ENCODE data around the gene SCCPDH. TPM values are rescaled to one million over a fixed set of nuclear protein-coding genes. Genes with fewer than 3 reads are reported as not detected.
"Not testable (repeated sequence)": the region's sequence is repeated elsewhere in the genome, so short reads cannot be mapped to it uniquely, and the experiment has no call there.

SCCPDH gene
- total RNA-seq, 1 experiment from 2014 or later: 42.3 TPM

- Histone ChIP-seq H4K20me1 (ENCODE audit: insufficient read depth, low read depth, low read length) (no peaks in the 10 kb centered on the region), H3K4me3 (ENCODE audit: low read length) (no peak overlapping the region), H3K9me3 (ENCODE audit: low read length) (no peaks in the 10 kb centered on the region; the same call in 1 of the 2 replicates), H3K4me1 (ENCODE audit: low read length) (peaks cover 15% of the 10 kb centered on the region), H3K36me3 (ENCODE audit: insufficient read depth, low read length) (peaks cover 42% of the 10 kb centered on the region), H3K9me2 (replicated peaks; ENCODE audit: insufficient read depth, low read length) (no peaks in the 10 kb centered on the region), H2AFZ (ENCODE audit: low read length) (no peak overlapping the region), H3K79me2 (ENCODE audit: low read length) (peaks cover 43% of the 10 kb centered on the region), H3K27me3 (ENCODE audit: low read length) (no peaks in the 10 kb centered on the region), H3K9ac (ENCODE audit: low read length) (no peak overlapping the region), H3K27ac (ENCODE audit: low read length) (no peak overlapping the region), H3K4me2 (ENCODE audit: low read depth, low read length, poor library complexity, severe bottlenecking) (no peak overlapping the region)
- peak; percentile 22 for DNase-seq
These were observed 4.1 kb downstream of the SCCPDH start for GRCh38 chr1:246728311-246728710.

GRCh38 chr1:246729040-246729439, 4.8 kb downstream of the SCCPDH start:
- peaks cover 49% of the 10 kb centered on the region for H3K36me3 ChIP-seq (ENCODE audit: insufficient read depth, low read length)
- not testable (repeated sequence) for H2AFZ ChIP-seq (ENCODE audit: low read length); H4K20me1 ChIP-seq (ENCODE audit: insufficient read depth, low read depth, low read length); H3K4me2 ChIP-seq (ENCODE audit: low read depth, low read length, poor library complexity, severe bottlenecking); H3K4me1 ChIP-seq (ENCODE audit: low read length); H3K27me3 ChIP-seq (ENCODE audit: low read length); H3K27ac ChIP-seq (ENCODE audit: low read length); H3K4me3 ChIP-seq (ENCODE audit: low read length); H3K9me2 ChIP-seq (replicated peaks; ENCODE audit: insufficient read depth, low read length); H3K9ac ChIP-seq (ENCODE audit: low read length); H3K9me3 ChIP-seq (ENCODE audit: low read length)
- DNase-seq: peak; percentile 16
- peaks cover 40% of the 10 kb centered on the region for H3K79me2 ChIP-seq (ENCODE audit: low read length)

- H2AFZ ChIP-seq (ENCODE audit: low read length): no peak overlapping the region
- H4K20me1 ChIP-seq (ENCODE audit: insufficient read depth, low read depth, low read length): no peaks in the 10 kb centered on the region
- no peak overlapping the region for H3K27ac ChIP-seq (ENCODE audit: low read length)
- H3K4me1 ChIP-seq (ENCODE audit: low read length): no peaks in the 10 kb centered on the region
- no peak overlapping the region for H3K4me3 ChIP-seq (ENCODE audit: low read length)
- no peaks in the 10 kb centered on the region for H3K27me3 ChIP-seq (ENCODE audit: low read length)
- no peaks in the 10 kb centered on the region; the same call in 1 of the 2 replicates for H3K9me3 ChIP-seq (ENCODE audit: low read length)
- DNase-seq: no peak
- no peaks in the 10 kb centered on the region for H3K9me2 ChIP-seq (replicated peaks; ENCODE audit: insufficient read depth, low read length)
- H3K4me2 ChIP-seq (ENCODE audit: low read depth, low read length, poor library complexity, severe bottlenecking): no peak overlapping the region
- no peak overlapping the region for H3K9ac ChIP-seq (ENCODE audit: low read length)
- peaks cover 26% of the 10 kb centered on the region for H3K79me2 ChIP-seq (ENCODE audit: low read length)
- peaks cover 61% of the 10 kb centered on the region for H3K36me3 ChIP-seq (ENCODE audit: insufficient read depth, low read length)
These were observed 6.6 kb downstream of the SCCPDH start for GRCh38 chr1:246730839-246731238.

GRCh38 chr1:246731873-246732272, 7.7 kb downstream of the SCCPDH start:
- H4K20me1 ChIP-seq (ENCODE audit: insufficient read depth, low read depth, low read length); H2AFZ ChIP-seq (ENCODE audit: low read length); DNase-seq; H3K4me2 ChIP-seq (ENCODE audit: low read depth, low read length, poor library complexity, severe bottlenecking); H3K9ac ChIP-seq (ENCODE audit: low read length); H3K27ac ChIP-seq (ENCODE audit: low read length); H3K4me3 ChIP-seq (ENCODE audit: low read length); H3K9me3 ChIP-seq (ENCODE audit: low read length); H3K9me2 ChIP-seq (replicated peaks; ENCODE audit: insufficient read depth, low read length); H3K27me3 ChIP-seq (ENCODE audit: low read length); H3K4me1 ChIP-seq (ENCODE audit: low read length): not testable (repeated sequence)
- Histone ChIP-seq H3K79me2 (ENCODE audit: low read length) (peaks cover 16% of the 10 kb centered on the region), H3K36me3 (ENCODE audit: insufficient read depth, low read length) (peaks cover 65% of the 10 kb centered on the region)

GRCh38 chr1:246733704-246734103, 9.5 kb downstream of the SCCPDH start:
- Histone ChIP-seq H3K36me3 (ENCODE audit: insufficient read depth, low read length) (peaks cover 56% of the 10 kb centered on the region), H3K9me3 (ENCODE audit: low read length) (no peaks in the 10 kb centered on the region)

GRCh38 chr1:246734866-246735265, 10.7 kb downstream of the SCCPDH start:
- Histone ChIP-seq H3K27me3 (ENCODE audit: low read length) (no peaks in the 10 kb centered on the region), H3K9me2 (replicated peaks; ENCODE audit: insufficient read depth, low read length) (no peaks in the 10 kb centered on the region), H3K4me1 (ENCODE audit: low read length) (no peaks in the 10 kb centered on the region), H3K9ac (ENCODE audit: low read length) (no peak overlapping the region), H3K36me3 (ENCODE audit: insufficient read depth, low read length) (peaks cover 61% of the 10 kb centered on the region), H2AFZ (ENCODE audit: low read length) (no peak overlapping the region), H3K4me3 (ENCODE audit: low read length) (no peak overlapping the region), H3K27ac (ENCODE audit: low read length) (no peak overlapping the region), H3K9me3 (ENCODE audit: low read length) (no peaks in the 10 kb centered on the region), H3K4me2 (ENCODE audit: low read depth, low read length, poor library complexity, severe bottlenecking) (no peak overlapping the region), H3K79me2 (ENCODE audit: low read length) (peaks cover 9% of the 10 kb centered on the region; the same call in 1 of the 2 replicates), H4K20me1 (ENCODE audit: insufficient read depth, low read depth, low read length) (no peaks in the 10 kb centered on the region)
- no peak for DNase-seq

More at GRCh38 chr1:246733704-246734103, 9.5 kb downstream of the SCCPDH start:
- Histone ChIP-seq H3K9ac (ENCODE audit: low read length) (no peak overlapping the region), H3K4me3 (ENCODE audit: low read length) (no peak overlapping the region), H3K9me2 (replicated peaks; ENCODE audit: insufficient read depth, low read length) (no peaks in the 10 kb centered on the region), H3K4me1 (ENCODE audit: low read length) (no peaks in the 10 kb centered on the region), H4K20me1 (ENCODE audit: insufficient read depth, low read depth, low read length) (no peaks in the 10 kb centered on the region), H3K4me2 (ENCODE audit: low read depth, low read length, poor library complexity, severe bottlenecking) (no peak overlapping the region), H2AFZ (ENCODE audit: low read length) (no peak overlapping the region), H3K27me3 (ENCODE audit: low read length) (no peaks in the 10 kb centered on the region), H3K27ac (ENCODE audit: low read length) (no peak overlapping the region), H3K79me2 (ENCODE audit: low read length) (peaks cover 9% of the 10 kb centered on the region; the same call in 1 of the 2 replicates)
- no peak for DNase-seq

- Histone ChIP-seq H3K79me2 (ENCODE audit: low read length) (peaks cover 9% of the 10 kb centered on the region; the same call in 1 of the 2 replicates), H4K20me1 (ENCODE audit: insufficient read depth, low read depth, low read length) (no peaks in the 10 kb centered on the region), H3K9me2 (replicated peaks; ENCODE audit: insufficient read depth, low read length) (no peaks in the 10 kb centered on the region), H3K4me2 (ENCODE audit: low read depth, low read length, poor library complexity, severe bottlenecking) (no peak overlapping the region), H3K9ac (ENCODE audit: low read length) (no peak overlapping the region), H2AFZ (ENCODE audit: low read length) (no peak overlapping the region), H3K27ac (ENCODE audit: low read length) (no peak overlapping the region), H3K4me1 (ENCODE audit: low read length) (no peaks in the 10 kb centered on the region), H3K9me3 (ENCODE audit: low read length) (peaks cover under 1% of the 10 kb centered on the region; the same call in 1 of the 2 replicates), H3K4me3 (ENCODE audit: low read length) (no peak overlapping the region), H3K36me3 (ENCODE audit: insufficient read depth, low read length) (peaks cover 64% of the 10 kb centered on the region), H3K27me3 (ENCODE audit: low read length) (no peaks in the 10 kb centered on the region)
- no peak for DNase-seq
These were observed 11.5 kb downstream of the SCCPDH start for GRCh38 chr1:246735735-246736134.

- Histone ChIP-seq H3K9me2 (replicated peaks; ENCODE audit: insufficient read depth, low read length) (no peaks in the 10 kb centered on the region), H2AFZ (ENCODE audit: low read length) (no peak overlapping the region), H3K27me3 (ENCODE audit: low read length) (no peaks in the 10 kb centered on the region), H3K4me1 (ENCODE audit: low read length) (no peaks in the 10 kb centered on the region), H3K4me3 (ENCODE audit: low read length) (no peak overlapping the region), H4K20me1 (ENCODE audit: insufficient read depth, low read depth, low read length) (no peaks in the 10 kb centered on the region), H3K27ac (ENCODE audit: low read length) (no peak overlapping the region), H3K9me3 (ENCODE audit: low read length) (peaks cover 7% of the 10 kb centered on the region; the same call in 1 of the 2 replicates), H3K36me3 (ENCODE audit: insufficient read depth, low read length) (peaks cover 50% of the 10 kb centered on the region), H3K79me2 (ENCODE audit: low read length) (no peaks in the 10 kb centered on the region), H3K4me2 (ENCODE audit: low read depth, low read length, poor library complexity, severe bottlenecking) (no peak overlapping the region), H3K9ac (ENCODE audit: low read length) (no peak overlapping the region)
- no peak for DNase-seq
These were observed 18.2 kb downstream of the SCCPDH start for GRCh38 chr1:246742396-246742795.

- not testable (repeated sequence) for H3K27me3 ChIP-seq (ENCODE audit: low read length); H3K79me2 ChIP-seq (ENCODE audit: low read length); H3K9ac ChIP-seq (ENCODE audit: low read length); H3K27ac ChIP-seq (ENCODE audit: low read length); H3K9me3 ChIP-seq (ENCODE audit: low read length); DNase-seq; H3K4me1 ChIP-seq (ENCODE audit: low read length); H3K4me2 ChIP-seq (ENCODE audit: low read depth, low read length, poor library complexity, severe bottlenecking); H3K4me3 ChIP-seq (ENCODE audit: low read length); H3K9me2 ChIP-seq (replicated peaks; ENCODE audit: insufficient read depth, low read length); H2AFZ ChIP-seq (ENCODE audit: low read length); H4K20me1 ChIP-seq (ENCODE audit: insufficient read depth, low read depth, low read length)
- H3K36me3 ChIP-seq (ENCODE audit: insufficient read depth, low read length): peaks cover 27% of the 10 kb centered on the region; the same call in 1 of the 2 replicates
These were observed 21.9 kb downstream of the SCCPDH start for GRCh38 chr1:246746155-246746554.
